Neuronal stem cell (in vitro differentiated cells): ENCODE measurements around the gene FKBP1A.

Source experiments
- DNase-seq: peaks from one replicate; pipeline ENCODE4 v3.0.0-alpha.2; 2013; ENCODE audit warnings: low spot score
- H2AFZ ChIP-seq: one replicate; pipeline ENCODE4 v1.6.1; 2013; ENCODE audit warnings: mild to moderate bottlenecking, low read length, inconsistent platforms
- H2AK5ac ChIP-seq: 2 replicates; pipeline ENCODE4 v1.6.1; 2013; ENCODE audit warnings: low read depth, mild to moderate bottlenecking, inconsistent platforms, low read length, moderate library complexity, mixed read lengths
- H2BK120ac ChIP-seq: 2 replicates; pipeline ENCODE4 v1.6.1; 2013; ENCODE audit warnings: low read depth, mild to moderate bottlenecking, inconsistent platforms, low read length, moderate library complexity, mixed read lengths
- H2BK12ac ChIP-seq: one replicate; pipeline ENCODE4 v1.6.1; 2013; ENCODE audit warnings: low read length, inconsistent platforms
- H2BK15ac ChIP-seq: 2 replicates; pipeline ENCODE4 v1.6.1; 2013; ENCODE audit warnings: mild to moderate bottlenecking, low read length, inconsistent platforms, mixed read lengths
- H2BK5ac ChIP-seq: one replicate; pipeline ENCODE4 v1.6.1; 2013; ENCODE audit warnings: inconsistent platforms, mild to moderate bottlenecking, low read length, moderate library complexity
- H3K14ac ChIP-seq: one replicate; pipeline ENCODE4 v1.6.1; 2013; ENCODE audit warnings: low read length, inconsistent platforms
- H3K18ac ChIP-seq: 2 replicates; pipeline ENCODE4 v1.6.1; 2013; ENCODE audit warnings: low read length, inconsistent platforms
- H3K23ac ChIP-seq: 2 replicates; pipeline ENCODE4 v1.6.1; 2013; ENCODE audit warnings: low read depth, mild to moderate bottlenecking, mixed read lengths, low read length, inconsistent platforms; ENCODE audit not compliant: poor library complexity
- H3K27ac ChIP-seq: replicated peaks from 3 replicates; pipeline ENCODE4 v1.5.1; 2013; ENCODE audit warnings: low read length, inconsistent platforms
- H3K27me3 ChIP-seq, 3 experiments: 2 replicates each; pipeline ENCODE4 v1.6.1; 2013; ENCODE audit warnings: low read length in 3 of 3, mild to moderate bottlenecking in 2 of 3, inconsistent platforms in 1 of 3, low read depth in 1 of 3, mixed read lengths in 1 of 3, moderate library complexity in 1 of 3; ENCODE audit not compliant: control insufficient read depth in 3 of 3, insufficient read depth in 3 of 3
- H3K36me3 ChIP-seq, 2 donors: replicated peaks in 1 of 2; 2 replicates each; pipeline ENCODE4 v1.6.1; 2013; ENCODE audit warnings: low read length in 2 of 2; ENCODE audit not compliant: control insufficient read depth in 2 of 2, insufficient read depth in 2 of 2
- H3K4ac ChIP-seq: 2 replicates; pipeline ENCODE4 v1.6.1; 2013; ENCODE audit warnings: inconsistent platforms, mild to moderate bottlenecking, low read length, moderate library complexity
- H3K4me1 ChIP-seq, 2 donors: 1 replicate in 1 of 2; 2 replicates in 1 of 2; pipeline ENCODE4 v1.6.1; 2013; ENCODE audit warnings: low read length in 2 of 2, low read depth in 1 of 2; ENCODE audit not compliant: control insufficient read depth in 2 of 2, insufficient read depth in 1 of 2
- H3K4me2 ChIP-seq: one replicate; pipeline ENCODE4 v1.6.1; 2013; ENCODE audit warnings: mild to moderate bottlenecking, low read length, inconsistent platforms; ENCODE audit not compliant: insufficient read depth, poor library complexity, severe bottlenecking
- H3K4me3 ChIP-seq, 2 donors: 2 replicates each; pipeline ENCODE4 v1.5.1; 2013; ENCODE audit warnings: low read length in 2 of 2, mild to moderate bottlenecking in 2 of 2, inconsistent platforms in 1 of 2, moderate library complexity in 1 of 2
- H3K79me1 ChIP-seq: one replicate; pipeline ENCODE4 v1.6.1; 2013; ENCODE audit warnings: low read depth, mild to moderate bottlenecking, inconsistent platforms, low read length, moderate library complexity
- H3K9ac ChIP-seq: one replicate; pipeline ENCODE4 v1.6.1; 2013; ENCODE audit warnings: mild to moderate bottlenecking, low read depth, low read length, inconsistent platforms; ENCODE audit not compliant: poor library complexity
- H3K9me3 ChIP-seq, 2 donors: replicated peaks in 1 of 2; 2 replicates each; pipeline versions ENCODE3 to v1.6.1; 2013; ENCODE audit warnings: low read length in 2 of 2, mild to moderate bottlenecking in 2 of 2, inconsistent platforms in 1 of 2, low read depth in 1 of 2, mixed read lengths in 1 of 2, moderate library complexity in 1 of 2; ENCODE audit not compliant: control insufficient read depth in 2 of 2, insufficient read depth in 1 of 2
- H4K8ac ChIP-seq: one replicate; pipeline ENCODE4 v1.6.1; 2013; ENCODE audit warnings: low read depth, mild to moderate bottlenecking, inconsistent platforms, low read length, moderate library complexity
- H4K91ac ChIP-seq: one replicate; pipeline ENCODE4 v1.6.1; 2013; ENCODE audit warnings: low read length, low read depth, mild to moderate bottlenecking, inconsistent platforms; ENCODE audit not compliant: poor library complexity
- WGBS, 2 donors: extraction: QIAGEN DNeasy Blood & Tissue Kit; methylation state at CpG; one replicate each; pipeline ENCODE4 v1.1.7; 2013; ENCODE audit warnings: missing lambda C conversion rate in 2 of 2, mixed read lengths in 1 of 2; ENCODE audit not compliant: insufficient read length in 2 of 2, insufficient replicate concordance in 1 of 2; ENCODE audit errors: extremely low coverage in 2 of 2; 5-methylcytosine and 5-hydroxymethylcytosine counted together

FKBP1A gene

GRCh38 chr20:1388741-1389483 lies 3.9 kb downstream of the FKBP1A start:
- H2BK5ac ChIP-seq: no peak overlapping the region
- H3K27ac ChIP-seq: no peak overlapping the region
- H3K79me1 ChIP-seq: peaks cover 4% of the 10 kb centered on the region
- peaks cover 6 to 48% of the 10 kb centered on the region in 2 donors for H3K36me3 ChIP-seq
- no peak overlapping the region for H3K18ac ChIP-seq
- no peak overlapping the region for H2AFZ ChIP-seq
- WGBS, 2 donors: no CpG with 5 or more reads among the region's 10 CpGs
- H2BK120ac ChIP-seq: no peak overlapping the region
- H3K27me3 ChIP-seq: no peaks in the 10 kb centered on the region
- no peak overlapping the region for H3K4ac ChIP-seq
- H2BK15ac ChIP-seq: no peak overlapping the region
- DNase-seq: no peak
- H3K9me3 ChIP-seq: no peaks in the 10 kb centered on the region
- no peak overlapping the region for H3K4me2 ChIP-seq
- no peak overlapping the region for H3K14ac ChIP-seq
- no peak overlapping the region for H4K8ac ChIP-seq
- H4K91ac ChIP-seq: no peak overlapping the region
- peaks cover 22 to 29% of the 10 kb centered on the region in 2 donors for H3K4me1 ChIP-seq
- H2BK12ac ChIP-seq: no peak overlapping the region
- H3K23ac ChIP-seq: no peak overlapping the region
- H3K9ac ChIP-seq: no peak overlapping the region
- H2AK5ac ChIP-seq: no peak overlapping the region
- no peak overlapping the region for H3K4me3 ChIP-seq

- H3K9me3 ChIP-seq: no peaks in the 10 kb centered on the region
- H3K27ac ChIP-seq: no peak overlapping the region
- no peak overlapping the region for H4K91ac ChIP-seq
- H2AFZ ChIP-seq: no peak overlapping the region
- H3K79me1 ChIP-seq: peaks cover 4% of the 10 kb centered on the region
- H3K4me1 ChIP-seq: peaks cover 20 to 29% of the 10 kb centered on the region in 2 donors
- H3K36me3 ChIP-seq: peaks cover 6 to 53% of the 10 kb centered on the region in 2 donors
- no peak overlapping the region for H2BK5ac ChIP-seq
- no peak overlapping the region for H3K18ac ChIP-seq
- no CpG with 5 or more reads among the region's 6 CpGs for WGBS, 2 donors
- H3K4me3 ChIP-seq: no peak overlapping the region
- H2AK5ac ChIP-seq: no peak overlapping the region
- no peak overlapping the region for H2BK15ac ChIP-seq
- no peak overlapping the region for H2BK120ac ChIP-seq
- H2BK12ac ChIP-seq: no peak overlapping the region
- H3K4ac ChIP-seq: no peak overlapping the region
- H3K14ac ChIP-seq: no peak overlapping the region
- H3K23ac ChIP-seq: no peak overlapping the region
- no peak for DNase-seq
- H3K4me2 ChIP-seq: no peak overlapping the region
- no peaks in the 10 kb centered on the region for H3K27me3 ChIP-seq
- no peak overlapping the region for H3K9ac ChIP-seq
- no peak overlapping the region for H4K8ac ChIP-seq
Measured at GRCh38 chr20:1388253-1388652, 4.6 kb downstream of the FKBP1A start.

GRCh38 chr20:1386323-1386722 lies 6.5 kb downstream of the FKBP1A start:
- H3K79me1 ChIP-seq: peaks cover 7% of the 10 kb centered on the region
- H2BK12ac ChIP-seq: no peak overlapping the region
- H2BK5ac ChIP-seq: no peak overlapping the region
- H2BK120ac ChIP-seq: no peak overlapping the region
- H3K36me3 ChIP-seq: peaks cover 6 to 52% of the 10 kb centered on the region in 2 donors
- H3K4me2 ChIP-seq: no peak overlapping the region
- no peak overlapping the region for H3K4me3 ChIP-seq
- H3K4me1 ChIP-seq: peaks cover 18 to 19% of the 10 kb centered on the region in 2 donors
- no peak overlapping the region for H3K23ac ChIP-seq
- no peak overlapping the region for H3K14ac ChIP-seq
- no peak overlapping the region for H3K27ac ChIP-seq
- WGBS, 2 donors: no CpG with 5 or more reads among the region's 4 CpGs
- H4K91ac ChIP-seq: no peak overlapping the region
- H2BK15ac ChIP-seq: no peak overlapping the region
- no peak overlapping the region for H3K4ac ChIP-seq
- H2AK5ac ChIP-seq: no peak overlapping the region
- no peak for DNase-seq
- H4K8ac ChIP-seq: no peak overlapping the region
- H3K18ac ChIP-seq: no peak overlapping the region
- H3K9ac ChIP-seq: no peak overlapping the region
- H2AFZ ChIP-seq: no peak overlapping the region
- H3K9me3 ChIP-seq: no peaks in the 10 kb centered on the region
- H3K27me3 ChIP-seq: no peaks in the 10 kb centered on the region

- Histone ChIP-seq H3K36me3 (peaks cover 2 to 34% of the 10 kb centered on the region in 2 donors), H2BK15ac (no peak overlapping the region), H3K27me3 (no peaks in the 10 kb centered on the region), H3K4me1 (peaks cover 0 to 2% of the 10 kb centered on the region in 2 donors), H3K9ac (no peak overlapping the region), H2AK5ac (no peak overlapping the region), H3K9me3 (no peaks in the 10 kb centered on the region), H3K27ac (no peak overlapping the region), H3K18ac (no peak overlapping the region), H2BK120ac (no peak overlapping the region), H4K8ac (no peak overlapping the region), H2BK12ac (no peak overlapping the region), H2AFZ (no peak overlapping the region), H3K4me2 (no peak overlapping the region), H3K79me1 (peaks cover 4% of the 10 kb centered on the region), H3K14ac (no peak overlapping the region), H3K4me3 (no peak overlapping the region), H2BK5ac (no peak overlapping the region), H3K4ac (no peak overlapping the region), H3K23ac (no peak overlapping the region), H4K91ac (no peak overlapping the region)
- WGBS, 2 donors: no CpG with 5 or more reads among the region's 5 CpGs
- no peak for DNase-seq
Measured at GRCh38 chr20:1383623-1384404, 9.0 kb downstream of the FKBP1A start.
